DMS53 (cell line): ENCODE measurements around the gene YBX3.

Experiments used
- DNase-seq: peaks from one replicate; lab custom pipeline; 2025; lab: John Stamatoyannopoulos, UW

YBX3 gene

DNA sequence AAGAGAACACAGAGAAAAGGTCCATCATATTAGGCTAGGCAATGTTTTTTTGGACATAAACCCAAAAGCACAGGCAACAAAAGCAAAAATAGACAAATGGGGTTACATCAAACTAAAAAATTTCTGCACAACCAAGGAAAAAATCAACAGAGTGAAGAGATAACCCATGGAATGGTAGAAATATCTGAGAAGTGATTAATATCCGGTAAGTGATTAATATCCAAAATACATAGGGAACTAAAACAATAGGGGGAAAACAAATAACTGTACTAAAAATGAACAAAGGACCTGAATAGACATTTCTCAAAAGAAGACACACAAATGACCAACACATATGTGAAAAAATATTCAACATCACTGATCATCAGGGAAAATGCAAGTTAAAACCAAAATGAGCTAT, 53.6 kb downstream of the YBX3 start:
- no peak for DNase-seq

DNA sequence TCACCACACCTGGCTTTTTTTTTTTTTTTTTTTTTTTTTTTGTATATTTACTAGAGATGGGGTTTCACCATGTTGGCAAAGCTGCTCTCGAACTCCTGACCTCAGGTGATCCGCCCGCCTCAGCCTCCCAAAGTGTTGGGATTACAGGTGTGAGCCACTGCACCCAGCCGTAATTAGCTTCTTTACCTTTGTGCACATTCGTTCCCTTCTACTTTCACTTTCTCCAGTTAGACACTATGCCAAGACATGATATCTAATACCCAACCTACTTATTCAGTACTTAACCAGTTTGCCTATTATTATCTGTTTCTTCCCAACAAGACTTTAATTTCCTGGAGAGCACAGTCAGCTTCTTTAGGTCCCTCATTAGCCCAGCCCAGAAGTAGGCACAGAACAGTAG, 54.6 kb downstream of the YBX3 start:
- peak; percentile 54 for DNase-seq

DNA sequence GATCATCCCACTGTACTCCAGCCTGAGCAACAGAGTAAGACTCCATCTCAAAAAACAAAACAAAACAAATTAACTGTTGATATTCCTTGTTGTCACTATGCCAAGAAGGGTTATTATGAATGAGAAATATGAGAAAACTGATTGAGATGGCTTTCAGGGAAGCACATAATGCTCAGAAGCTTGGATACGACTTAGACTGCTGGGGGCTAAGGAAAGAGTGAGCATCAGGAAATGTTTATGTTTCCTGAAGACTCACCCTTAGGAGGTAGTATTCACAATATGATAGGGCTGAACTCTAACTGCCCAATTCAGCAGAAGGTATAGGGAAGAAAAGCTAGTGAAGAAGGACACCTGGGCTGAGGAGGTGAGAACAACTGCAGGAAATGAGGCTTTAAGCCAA, 55.5 kb downstream of the YBX3 start:
- no peak for DNase-seq

DNA sequence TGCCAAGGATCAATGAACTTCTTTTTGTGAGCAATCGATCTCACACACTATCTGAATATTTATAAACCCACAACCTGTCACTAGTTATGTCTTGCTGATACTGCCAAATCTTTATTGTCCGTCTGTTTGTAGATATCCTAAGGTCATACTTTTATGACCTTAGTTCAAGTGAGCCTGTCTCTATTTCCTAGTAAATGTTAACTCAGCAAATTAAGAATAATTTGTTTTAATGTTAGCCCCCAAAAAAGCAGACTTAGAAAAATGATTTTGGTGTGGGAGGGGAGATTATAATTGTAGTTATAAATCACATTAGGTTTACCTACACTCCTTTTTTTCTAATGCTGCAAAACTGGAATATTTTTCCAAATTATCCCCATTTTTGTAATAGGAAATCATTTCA, 58.6 kb downstream of the YBX3 start:
- DNase-seq, result no peak

DNA sequence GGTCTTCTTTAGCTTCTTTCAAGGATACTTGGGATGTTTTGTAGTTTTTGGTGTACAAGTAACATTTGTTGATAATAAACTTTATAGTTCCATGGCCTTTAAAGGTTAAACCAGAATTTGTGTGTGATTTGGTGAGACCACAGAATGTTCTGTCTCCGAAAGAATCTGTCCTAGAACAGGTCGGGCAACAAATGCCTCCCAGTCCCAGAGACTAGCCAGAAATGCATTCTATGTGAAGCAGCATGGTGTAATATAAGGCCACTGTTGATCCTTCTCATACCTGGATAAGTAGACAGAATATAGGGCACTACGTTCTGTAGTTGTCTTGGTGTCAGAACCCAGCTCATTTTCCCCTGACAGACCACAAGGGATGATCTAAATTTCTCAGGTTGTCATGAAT, 59.3 kb downstream of the YBX3 start:
- no peak for DNase-seq

DNA sequence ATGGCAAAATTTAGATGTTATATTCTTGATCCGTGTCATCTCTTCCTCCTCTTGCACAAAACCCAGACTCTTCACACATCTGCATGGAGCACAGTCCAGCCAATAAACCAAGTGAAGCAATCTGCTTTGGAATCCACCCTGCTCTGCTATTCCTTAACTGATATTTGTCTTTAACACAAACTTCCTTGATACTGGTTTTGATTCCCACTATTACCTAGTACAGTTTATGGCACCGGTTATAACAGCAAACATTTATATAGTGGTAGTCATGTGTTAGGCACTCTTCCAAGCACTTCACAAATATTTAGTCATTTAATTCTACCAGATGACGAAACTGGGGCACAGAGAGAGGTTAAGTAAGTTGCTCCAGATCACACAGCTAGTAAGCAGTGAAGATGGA, 61.8 kb downstream of the YBX3 start:
- no peak for DNase-seq

DNA sequence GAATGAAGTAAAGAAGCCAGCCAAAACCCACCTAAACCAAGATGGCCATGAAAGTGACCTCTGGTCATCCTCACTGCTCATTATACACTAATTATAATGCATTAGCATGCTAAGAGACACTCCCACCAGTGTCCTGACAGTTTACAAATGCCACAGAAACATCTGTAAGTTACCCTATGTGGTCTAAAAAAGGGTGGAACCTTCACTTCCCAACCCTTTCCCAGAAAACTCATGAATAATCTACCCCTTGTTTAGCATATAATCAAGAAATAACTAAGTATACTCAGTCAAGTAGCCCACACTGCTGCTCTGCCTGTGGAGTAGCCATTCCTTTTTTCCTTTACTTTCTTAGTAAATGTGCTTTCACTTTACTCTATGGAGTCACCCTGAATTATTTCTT, 69.1 kb downstream of the YBX3 start:
- DNase-seq, result no peak

DNA sequence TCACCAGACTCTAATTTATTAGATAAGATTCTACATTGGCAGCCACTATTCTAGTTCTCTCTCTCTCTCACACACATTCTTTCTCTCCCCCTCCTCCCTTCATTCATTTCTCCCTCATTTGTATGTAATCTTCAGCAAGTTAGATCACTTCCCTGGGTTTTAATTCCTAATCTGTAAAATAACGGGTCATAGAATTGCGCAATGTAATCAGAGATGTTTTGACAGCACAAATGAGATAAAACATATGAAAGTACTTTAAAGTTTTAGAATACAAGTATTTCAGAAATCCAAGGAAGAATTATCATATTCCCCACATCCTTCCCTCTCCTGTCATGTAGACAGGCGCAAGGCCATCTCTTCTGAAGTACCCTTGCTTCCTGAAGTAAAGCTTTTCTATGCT, 70.9 kb downstream of the YBX3 start:
- DNase-seq, result no peak
